ENCODE measurements around the gene NCAPG2. TPM values are rescaled to one million over a fixed set of nuclear protein-coding genes. Genes with fewer than 3 reads are reported as not detected.

The NCAPG2 gene
- total and polyA plus RNA-seq, 10 of the 15 experiments (the other 5 are each of a cell fraction or from before 2014, with no cell fraction given): 11.2 to 78.2 (median 49.2) TPM

- FAIRE-seq (no peak), DNase-seq (ENCODE audit: low read depth, low spot score) (no peak), ATAC-seq (no peak)
- H3K4me3 ChIP-seq: no peak overlapping the region
- H3K4me1 ChIP-seq (ENCODE audit: control insufficient read depth, insufficient read depth, low read length): no peaks in the 10 kb centered on the region
- H3K9me3 ChIP-seq (replicated peaks; ENCODE audit: control insufficient read depth, insufficient read depth, low read length): no peaks in the 10 kb centered on the region
- WGBS (ENCODE audit: insufficient coverage, insufficient replicate concordance, low lambda C conversion rate, missing lambda C conversion rate): 31% methylated on average over 4 of the region's 4 CpGs
- intact Hi-C loops (cut with micrococcal nuclease; ENCODE audit: unreplicated experiment) (no loop called here), in situ Hi-C loops (cut with MboI) (no loop called here)
- H4K20me1 ChIP-seq (ENCODE audit: control insufficient read depth, insufficient read depth): no peaks in the 10 kb centered on the region
- BruUV-seq (replicated peaks): TSS peak; percentile 62
- H3K36me3 ChIP-seq (ENCODE audit: control insufficient read depth in 2 of 2, insufficient read depth in 2 of 2, low read length in 1 of 2): no peaks in the 10 kb centered on the region
- ChIA-PET POLR2A (no interaction called here), SMC1A (ENCODE audit: uncharacterized antibody, unreplicated experiment) (no interaction called here), CTCF (no interaction called here), RAD21 (ENCODE audit: unreplicated experiment) (no interaction called here)
- no peak overlapping the region for H2AFZ ChIP-seq (ENCODE audit: control insufficient read depth, low read depth, low read length)
- no peak overlapping the region for H3K9ac ChIP-seq (ENCODE audit: control insufficient read depth, insufficient read depth, low read length)
- H3K27ac ChIP-seq (ENCODE audit: control insufficient read depth, insufficient read depth): no peak overlapping the region
- TF ChIP-seq SMAD1 (IDR thresholded peaks at IDR 0.05; ENCODE audit: low read depth, partially characterized antibody) (no peak), PKNOX1 (IDR thresholded peaks at IDR 0.05) (no peak), PBX3 (IDR thresholded peaks at IDR 0.05; ENCODE audit: insufficient replicate concordance, low read depth, low read length) (no peak), MTA3 (IDR thresholded peaks at IDR 0.05; ENCODE audit: borderline replicate concordance, low read length) (no peak), NFXL1 (IDR thresholded peaks at IDR 0.05; ENCODE audit: borderline replicate concordance) (no peak), SRF (IDR thresholded peaks at IDR 0.05; ENCODE audit: low read depth in 2 of 2, low read length in 2 of 2) (no peak), ZNF384 (IDR thresholded peaks at IDR 0.05; ENCODE audit: borderline replicate concordance, low read depth, low read length) (no peak), SKIL (IDR thresholded peaks at IDR 0.05; ENCODE audit: low read depth, poor library complexity, severe bottlenecking) (no peak), SIX5 (IDR thresholded peaks at IDR 0.05; ENCODE audit: low read depth, low read length, severe bottlenecking) (no peak), CBX5 (IDR thresholded peaks at IDR 0.05; ENCODE audit: low read depth) (no peak), PML (IDR thresholded peaks at IDR 0.05; ENCODE audit: low read length) (no peak)
- no peak overlapping the region for H3K4me2 ChIP-seq (ENCODE audit: control insufficient read depth, insufficient read depth)
- H3K27me3 ChIP-seq (replicated peaks in 1 of 2; ENCODE audit: control insufficient read depth in 2 of 2, insufficient read depth in 2 of 2, low read length in 1 of 2): no peaks in the 10 kb centered on the region
- H3K79me2 ChIP-seq (ENCODE audit: control insufficient read depth, insufficient read depth, low read length): no peaks in the 10 kb centered on the region
Measured at GRCh38 chr7:158725506-158725800, 20.8 kb upstream of the NCAPG2 start.
